SHP77 (cell line): ENCODE results near the gene CNTNAP5.

Experiments used
- DNase-seq, 2 experiments: peaks; one replicate each; lab custom pipeline; 2025; lab: John Stamatoyannopoulos, UW

The CNTNAP5 gene

GRCh38 chr2:124623560-124623959 is 598.5 kb downstream of the CNTNAP5 start:
- no peak for DNase-seq

- no peak for DNase-seq
Measured at GRCh38 chr2:124625561-124625960, 600.5 kb downstream of the CNTNAP5 start.

GRCh38 chr2:124626993-124627392 is 601.9 kb downstream of the CNTNAP5 start:
- DNase-seq, result no peak

GRCh38 chr2:124633812-124634211 is 608.7 kb downstream of the CNTNAP5 start:
- no peak for DNase-seq

GRCh38 chr2:124639524-124639923 is 614.4 kb downstream of the CNTNAP5 start:
- DNase-seq, result no peak

- DNase-seq, result no peak
Measured at GRCh38 chr2:124640221-124640750, 615.2 kb downstream of the CNTNAP5 start.

GRCh38 chr2:124646166-124646815 is 621.2 kb downstream of the CNTNAP5 start:
- no peak for DNase-seq

- no peak for DNase-seq
Measured at GRCh38 chr2:124647245-124647644, 622.2 kb downstream of the CNTNAP5 start.

- DNase-seq, result no peak
Measured at GRCh38 chr2:124647663-124648062, 622.6 kb downstream of the CNTNAP5 start.

- DNase-seq, result no peak
Measured at GRCh38 chr2:124649001-124649400, 623.9 kb downstream of the CNTNAP5 start.

- no peak for DNase-seq
Measured at GRCh38 chr2:124652099-124652498, 627.0 kb downstream of the CNTNAP5 start.

GRCh38 chr2:124658373-124658772 is 633.3 kb downstream of the CNTNAP5 start:
- DNase-seq, result no peak

GRCh38 chr2:124661558-124661957 is 636.5 kb downstream of the CNTNAP5 start:
- DNase-seq, result no peak

- no peak for DNase-seq
Measured at GRCh38 chr2:124662946-124663644, 638.0 kb downstream of the CNTNAP5 start.

GRCh38 chr2:124663645-124663997 is 638.5 kb downstream of the CNTNAP5 start:
- DNase-seq, result no peak

GRCh38 chr2:124664363-124664762 is 639.3 kb downstream of the CNTNAP5 start:
- DNase-seq, result no peak

GRCh38 chr2:124666976-124667375 is 641.9 kb downstream of the CNTNAP5 start:
- DNase-seq, result no peak

- DNase-seq, result no peak
Measured at GRCh38 chr2:124668161-124668560, 643.1 kb downstream of the CNTNAP5 start.

- no peak for DNase-seq
Measured at GRCh38 chr2:124670187-124670586, 645.1 kb downstream of the CNTNAP5 start.

GRCh38 chr2:124678043-124678442 is 653.0 kb downstream of the CNTNAP5 start:
- DNase-seq, result no peak

- DNase-seq, result peak; percentile 82 to 89
Measured at GRCh38 chr2:124683536-124684428, 658.7 kb downstream of the CNTNAP5 start.

GRCh38 chr2:124689348-124689747 is 664.3 kb downstream of the CNTNAP5 start:
- no peak for DNase-seq

GRCh38 chr2:124692216-124692615 is 667.1 kb downstream of the CNTNAP5 start:
- no peak for DNase-seq
